ENCODE results near the gene MIF4GD. TPM values are rescaled to one million over a fixed set of nuclear protein-coding genes. Genes with fewer than 3 reads are reported as not detected.

The MIF4GD gene, protein sequence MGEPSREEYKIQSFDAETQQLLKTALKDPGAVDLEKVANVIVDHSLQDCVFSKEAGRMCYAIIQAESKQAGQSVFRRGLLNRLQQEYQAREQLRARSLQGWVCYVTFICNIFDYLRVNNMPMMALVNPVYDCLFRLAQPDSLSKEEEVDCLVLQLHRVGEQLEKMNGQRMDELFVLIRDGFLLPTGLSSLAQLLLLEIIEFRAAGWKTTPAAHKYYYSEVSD
- 26.7 TPM for polyA plus RNA-seq (2013, experiment 1 of 4)
- polyA plus RNA-seq (2013, experiment 2 of 4), result 30.7 TPM
- polyA plus RNA-seq (2013, experiment 3 of 4), result 26.4 TPM
- polyA plus RNA-seq (2013, experiment 4 of 4), result 28.5 TPM

DNA sequence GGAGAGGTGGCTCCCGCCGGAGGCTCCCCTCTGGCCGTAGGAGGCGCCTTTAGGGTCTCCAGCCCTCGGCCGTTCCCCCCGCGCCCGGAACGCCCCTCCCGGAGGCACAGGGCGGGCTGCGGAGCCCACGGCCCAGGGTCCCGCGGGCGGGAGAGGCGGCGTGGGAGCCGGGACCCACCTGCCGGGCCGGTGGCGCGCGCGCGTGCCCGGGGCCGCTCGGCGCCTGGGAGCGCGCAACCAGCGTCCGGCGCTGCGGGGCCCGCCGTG is at the start of gene MIF4GD:
MIF4GD (minus strand) TSS at position 266 of the 267 bp plus-strand sequence. CDS start 1,036 bp downstream, outside the sequence.
- WGBS, 2 experiments, result 0% methylated on average over 39 of the region's 39 CpGs
- H3K4me3 ChIP-seq (ENCODE audit: insufficient read depth, low read depth, low read length), result peak within 1 kb of the TSS; percentile 96
- peaks cover 7% of the 10 kb centered on the region for H3K4me1 ChIP-seq (ENCODE audit: control insufficient read depth, insufficient read depth, low read length)
- H3K27ac ChIP-seq (ENCODE audit: insufficient read depth, low read depth, low read length, poor library complexity, severe bottlenecking), result peak within 1 kb of the TSS; percentile 60
- H3K9me3 ChIP-seq (ENCODE audit: control insufficient read depth, low read length), result no peaks in the 10 kb centered on the region
- peaks cover 7% of the 10 kb centered on the region for H3K27me3 ChIP-seq (ENCODE audit: control insufficient read depth, insufficient read depth, low read length, poor library complexity, severe bottlenecking)
- peaks cover 10% of the 10 kb centered on the region for H3K36me3 ChIP-seq (ENCODE audit: control insufficient read depth, insufficient read depth, low read length)

DNA sequence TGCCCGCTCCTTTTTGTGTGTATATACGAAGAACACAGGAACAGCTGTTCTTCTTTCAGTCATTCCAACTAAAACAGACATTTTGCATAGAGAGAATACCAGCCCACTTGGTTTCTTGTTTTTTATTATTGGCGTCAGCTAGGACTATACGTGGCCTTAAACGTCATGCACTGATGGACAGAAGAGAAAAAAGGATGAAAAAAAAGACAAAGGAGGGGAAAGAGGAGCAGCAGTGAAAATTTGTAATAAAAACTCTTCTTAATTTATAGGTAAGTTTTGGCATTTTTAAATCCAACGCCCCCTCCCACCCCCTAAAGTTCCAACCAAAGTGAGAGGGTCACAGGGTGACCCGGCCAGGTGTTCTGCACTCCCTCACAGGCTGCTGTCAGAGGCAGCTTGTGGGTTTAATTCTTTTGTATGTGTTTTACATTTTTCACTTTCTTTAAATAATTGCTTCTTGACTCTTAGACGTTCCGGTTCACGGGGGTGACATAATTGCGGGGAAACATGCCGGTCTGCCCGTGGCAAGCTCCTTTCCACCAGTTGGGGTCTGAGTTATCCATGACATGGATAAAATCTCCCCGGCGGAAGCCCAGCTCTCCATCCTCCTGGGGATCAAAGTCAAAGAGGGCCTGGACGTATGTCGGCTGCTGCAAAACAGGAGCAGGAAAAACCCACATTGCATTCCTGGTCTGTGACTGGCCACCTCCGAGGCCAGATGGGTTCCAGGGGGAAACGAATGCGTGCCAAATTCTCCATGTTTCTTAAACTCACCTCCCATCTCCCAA is 49.1 kb upstream of the MIF4GD start:
- Histone ChIP-seq H3K27ac (ENCODE audit: insufficient read depth, low read depth, low read length, poor library complexity, severe bottlenecking) (no peak overlapping the region), H3K4me3 (ENCODE audit: insufficient read depth, low read depth, low read length) (no peak overlapping the region), H3K9me3 (ENCODE audit: control insufficient read depth, low read length) (no peaks in the 10 kb centered on the region), H3K4me1 (ENCODE audit: control insufficient read depth, insufficient read depth, low read length) (peaks cover 3% of the 10 kb centered on the region), H3K27me3 (ENCODE audit: control insufficient read depth, insufficient read depth, low read length, poor library complexity, severe bottlenecking) (no peaks in the 10 kb centered on the region), H3K36me3 (ENCODE audit: control insufficient read depth, insufficient read depth, low read length) (peaks cover 16% of the 10 kb centered on the region)
- WGBS, 2 experiments, result 96 to 97% methylated on average over 18 to 20 of the region's 20 CpGs

DNA sequence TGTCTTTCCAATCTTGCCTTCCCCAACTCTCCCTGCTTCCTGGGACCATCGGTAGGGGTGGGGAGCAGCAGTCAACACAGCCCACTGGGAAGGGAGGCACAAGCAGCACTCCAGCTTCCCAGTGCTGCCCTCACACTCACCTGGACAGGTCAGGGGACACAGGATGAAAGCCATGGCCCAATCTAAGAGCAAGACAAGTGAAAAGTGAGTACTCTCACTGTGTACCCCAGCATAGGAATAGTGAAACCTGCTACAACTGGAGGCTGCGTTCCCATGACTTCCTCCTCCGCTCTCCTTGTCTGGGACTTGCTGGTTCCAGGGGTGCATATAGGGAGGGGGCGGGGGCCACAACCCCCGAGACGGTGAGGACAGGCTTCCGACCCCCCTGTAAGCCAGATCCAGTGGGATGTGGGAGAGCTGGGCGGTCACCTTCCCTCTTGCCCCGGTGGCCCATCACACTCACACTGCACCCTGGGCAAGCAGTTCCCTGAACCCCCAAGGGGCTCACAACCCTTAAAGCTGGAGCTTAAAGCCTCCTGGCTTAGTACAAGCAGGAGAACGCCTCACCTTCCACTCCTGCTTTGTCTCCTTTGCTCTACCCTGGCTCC is 47.7 kb upstream of the MIF4GD start:
- no peak overlapping the region for H3K4me3 ChIP-seq (ENCODE audit: insufficient read depth, low read depth, low read length)
- no peak overlapping the region for H3K27ac ChIP-seq (ENCODE audit: insufficient read depth, low read depth, low read length, poor library complexity, severe bottlenecking)
- H3K36me3 ChIP-seq (ENCODE audit: control insufficient read depth, insufficient read depth, low read length), result peaks cover 16% of the 10 kb centered on the region
- H3K9me3 ChIP-seq (ENCODE audit: control insufficient read depth, low read length), result no peaks in the 10 kb centered on the region
- H3K27me3 ChIP-seq (ENCODE audit: control insufficient read depth, insufficient read depth, low read length, poor library complexity, severe bottlenecking), result no peaks in the 10 kb centered on the region
- peaks cover 3% of the 10 kb centered on the region for H3K4me1 ChIP-seq (ENCODE audit: control insufficient read depth, insufficient read depth, low read length)
- WGBS, 2 experiments, result 94% methylated on average over 10 of the region's 10 CpGs

DNA sequence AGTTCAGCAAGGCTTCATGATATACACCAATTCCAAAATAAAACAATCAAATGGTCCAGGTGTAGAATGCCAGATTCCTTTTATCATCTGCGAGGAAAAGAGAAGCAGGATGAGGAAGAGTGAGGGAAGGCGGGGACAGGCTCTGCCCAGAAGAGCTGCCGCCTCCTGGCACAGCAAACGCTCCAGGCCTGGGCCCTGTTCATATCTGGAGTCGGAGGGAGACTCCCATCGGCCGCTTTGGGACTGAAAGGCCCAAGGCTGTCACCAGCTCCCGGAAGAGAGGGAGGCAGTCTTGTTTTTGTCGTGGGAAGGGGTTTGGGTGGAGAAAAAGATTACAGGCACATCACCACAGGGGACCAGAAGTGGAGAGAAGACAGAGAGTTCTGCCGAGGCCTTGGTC is 47.2 kb upstream of the MIF4GD start:
- Histone ChIP-seq H3K9me3 (ENCODE audit: control insufficient read depth, low read length) (no peaks in the 10 kb centered on the region), H3K4me3 (ENCODE audit: insufficient read depth, low read depth, low read length) (no peak overlapping the region), H3K27me3 (ENCODE audit: control insufficient read depth, insufficient read depth, low read length, poor library complexity, severe bottlenecking) (no peaks in the 10 kb centered on the region), H3K36me3 (ENCODE audit: control insufficient read depth, insufficient read depth, low read length) (peaks cover 16% of the 10 kb centered on the region), H3K4me1 (ENCODE audit: control insufficient read depth, insufficient read depth, low read length) (peaks cover 3% of the 10 kb centered on the region), H3K27ac (ENCODE audit: insufficient read depth, low read depth, low read length, poor library complexity, severe bottlenecking) (no peak overlapping the region)
- 77 to 79% methylated on average over 10 of the region's 10 CpGs for WGBS, 2 experiments

DNA sequence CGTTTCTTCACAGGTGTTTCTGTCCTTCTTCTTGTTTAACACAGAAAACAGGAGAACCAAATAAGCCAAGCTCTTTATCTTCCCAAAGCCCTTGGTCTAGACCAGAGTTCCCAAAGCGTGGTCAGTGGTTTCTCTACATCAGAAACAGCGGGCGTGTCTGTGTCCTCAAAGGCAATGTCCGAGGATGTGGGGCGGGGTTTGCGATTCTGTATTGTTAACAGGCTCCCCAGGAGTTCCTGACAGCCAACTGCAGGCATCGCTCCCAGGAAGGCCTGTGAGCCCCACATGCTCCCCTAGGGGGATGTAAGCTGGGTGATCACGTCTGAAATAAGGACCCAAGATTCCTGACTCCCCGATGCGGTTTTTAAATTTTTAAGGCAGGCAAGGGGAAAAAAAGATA is 46.6 kb upstream of the MIF4GD start:
- Histone ChIP-seq H3K27me3 (ENCODE audit: control insufficient read depth, insufficient read depth, low read length, poor library complexity, severe bottlenecking) (no peaks in the 10 kb centered on the region), H3K4me1 (ENCODE audit: control insufficient read depth, insufficient read depth, low read length) (peaks cover 3% of the 10 kb centered on the region), H3K27ac (ENCODE audit: insufficient read depth, low read depth, low read length, poor library complexity, severe bottlenecking) (no peak overlapping the region), H3K9me3 (ENCODE audit: control insufficient read depth, low read length) (no peaks in the 10 kb centered on the region), H3K4me3 (ENCODE audit: insufficient read depth, low read depth, low read length) (no peak overlapping the region), H3K36me3 (ENCODE audit: control insufficient read depth, insufficient read depth, low read length) (peaks cover 16% of the 10 kb centered on the region)
- 59 to 64% methylated on average over 11 of the region's 11 CpGs for WGBS, 2 experiments

DNA sequence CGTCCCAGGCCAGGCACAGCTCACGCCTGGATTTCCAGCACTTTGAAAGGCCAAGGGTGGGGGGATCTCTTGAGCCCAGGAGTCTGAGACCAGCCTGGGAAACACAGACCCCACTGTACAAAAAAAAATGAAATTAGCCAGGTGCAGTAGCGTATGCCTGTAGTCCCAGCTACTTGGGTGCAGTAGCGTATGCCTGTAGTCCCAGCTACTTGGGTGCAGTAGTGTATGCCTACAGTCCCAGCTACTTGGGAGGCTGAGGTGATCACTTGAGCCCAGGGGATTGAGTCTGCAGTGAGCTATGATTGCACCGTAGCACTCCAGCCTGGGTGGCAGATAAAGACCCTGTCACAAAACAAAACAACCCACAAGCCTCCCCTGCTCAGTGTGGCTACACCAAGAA is 45.2 kb upstream of the MIF4GD start:
- Histone ChIP-seq H3K4me1 (ENCODE audit: control insufficient read depth, insufficient read depth, low read length) (peaks cover 3% of the 10 kb centered on the region), H3K36me3 (ENCODE audit: control insufficient read depth, insufficient read depth, low read length) (peaks cover 10% of the 10 kb centered on the region), H3K27ac (ENCODE audit: insufficient read depth, low read depth, low read length, poor library complexity, severe bottlenecking) (no peak overlapping the region), H3K9me3 (ENCODE audit: control insufficient read depth, low read length) (no peaks in the 10 kb centered on the region), H3K27me3 (ENCODE audit: control insufficient read depth, insufficient read depth, low read length, poor library complexity, severe bottlenecking) (no peaks in the 10 kb centered on the region), H3K4me3 (ENCODE audit: insufficient read depth, low read depth, low read length) (no peak overlapping the region)
- WGBS, 2 experiments, result 92% methylated on average over 5 of the region's 5 CpGs

DNA sequence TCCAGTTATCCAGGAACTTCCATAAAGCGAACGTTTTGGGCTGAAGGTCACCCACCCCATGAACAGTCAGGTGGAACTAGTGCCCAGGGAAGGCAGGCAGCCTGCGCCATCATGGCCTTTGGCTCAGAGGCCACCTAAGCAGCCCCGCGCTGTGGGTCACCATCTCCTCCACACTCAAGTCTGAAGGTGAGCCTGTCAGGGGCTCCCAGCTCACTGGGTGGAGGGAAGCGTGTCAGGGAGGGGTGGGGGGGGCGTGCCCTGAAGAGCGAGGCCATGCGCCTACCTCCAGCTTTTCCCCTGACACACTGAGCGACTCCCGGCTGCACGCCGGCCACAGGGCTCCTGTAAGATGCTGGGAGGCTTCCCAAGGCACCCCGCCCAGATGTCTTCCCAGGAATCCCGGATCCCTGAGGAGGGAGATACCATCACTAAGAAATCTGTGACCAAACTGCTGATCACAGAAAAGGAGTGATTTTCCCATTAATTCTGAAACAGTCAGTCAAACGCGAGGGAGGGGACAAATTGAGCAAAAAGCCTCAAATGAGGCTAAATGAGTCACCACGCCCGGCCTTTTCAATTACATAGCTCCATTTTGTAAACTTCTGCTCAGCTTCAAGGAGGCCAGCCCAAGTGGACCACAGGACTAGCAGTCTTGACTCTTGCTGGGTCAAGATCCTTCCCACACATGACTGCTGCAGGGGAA is 44.7 kb upstream of the MIF4GD start:
- H3K36me3 ChIP-seq (ENCODE audit: control insufficient read depth, insufficient read depth, low read length), result peaks cover 7% of the 10 kb centered on the region
- WGBS, 2 experiments, result 89% methylated on average over 19 of the region's 19 CpGs

DNA sequence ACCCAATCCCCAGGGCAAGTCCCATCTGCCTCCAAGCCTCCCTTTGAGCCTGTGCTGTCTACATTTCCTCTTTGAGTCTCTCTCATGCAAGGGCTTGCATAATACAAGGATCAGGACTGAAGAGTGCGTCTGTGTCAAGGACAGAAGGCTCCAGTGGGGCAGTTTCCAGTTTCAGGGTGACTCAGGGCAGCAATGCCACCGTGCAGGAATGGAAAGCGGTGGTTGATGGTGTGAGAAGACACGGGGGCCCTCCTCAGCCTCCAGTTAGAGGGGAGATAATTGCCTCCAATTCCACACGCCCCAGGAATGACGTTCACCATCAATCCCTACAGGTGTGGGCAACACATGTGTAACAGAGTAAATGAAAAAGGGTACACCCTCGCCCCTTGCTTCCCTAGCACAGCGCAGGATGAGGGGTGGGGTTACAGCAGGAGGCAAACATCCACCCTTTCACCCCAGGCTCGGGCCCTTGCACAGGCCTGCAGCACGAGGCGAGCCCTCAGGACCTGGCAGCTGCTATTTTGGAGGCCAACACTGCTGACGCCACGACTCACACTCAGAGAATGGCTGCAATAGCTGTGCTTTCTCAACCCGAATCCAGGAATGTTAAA is 43.0 kb upstream of the MIF4GD start:
- peaks cover 3% of the 10 kb centered on the region for H3K4me1 ChIP-seq (ENCODE audit: control insufficient read depth, insufficient read depth, low read length)
- H3K36me3 ChIP-seq (ENCODE audit: control insufficient read depth, insufficient read depth, low read length), result no peaks in the 10 kb centered on the region
- H3K27ac ChIP-seq (ENCODE audit: insufficient read depth, low read depth, low read length, poor library complexity, severe bottlenecking), result no peak overlapping the region
- H3K27me3 ChIP-seq (ENCODE audit: control insufficient read depth, insufficient read depth, low read length, poor library complexity, severe bottlenecking), result no peaks in the 10 kb centered on the region
- H3K4me3 ChIP-seq (ENCODE audit: insufficient read depth, low read depth, low read length), result no peak overlapping the region
- 89 to 90% methylated on average over 14 of the region's 14 CpGs for WGBS, 2 experiments
- no peaks in the 10 kb centered on the region for H3K9me3 ChIP-seq (ENCODE audit: control insufficient read depth, low read length)

More for the DNA sequence above, 44.7 kb upstream of the MIF4GD start:
- H3K27ac ChIP-seq (ENCODE audit: insufficient read depth, low read depth, low read length, poor library complexity, severe bottlenecking), result no peak overlapping the region
- H3K4me3 ChIP-seq (ENCODE audit: insufficient read depth, low read depth, low read length), result no peak overlapping the region
- peaks cover 3% of the 10 kb centered on the region for H3K4me1 ChIP-seq (ENCODE audit: control insufficient read depth, insufficient read depth, low read length)
- H3K9me3 ChIP-seq (ENCODE audit: control insufficient read depth, low read length), result no peaks in the 10 kb centered on the region
- no peaks in the 10 kb centered on the region for H3K27me3 ChIP-seq (ENCODE audit: control insufficient read depth, insufficient read depth, low read length, poor library complexity, severe bottlenecking)

DNA sequence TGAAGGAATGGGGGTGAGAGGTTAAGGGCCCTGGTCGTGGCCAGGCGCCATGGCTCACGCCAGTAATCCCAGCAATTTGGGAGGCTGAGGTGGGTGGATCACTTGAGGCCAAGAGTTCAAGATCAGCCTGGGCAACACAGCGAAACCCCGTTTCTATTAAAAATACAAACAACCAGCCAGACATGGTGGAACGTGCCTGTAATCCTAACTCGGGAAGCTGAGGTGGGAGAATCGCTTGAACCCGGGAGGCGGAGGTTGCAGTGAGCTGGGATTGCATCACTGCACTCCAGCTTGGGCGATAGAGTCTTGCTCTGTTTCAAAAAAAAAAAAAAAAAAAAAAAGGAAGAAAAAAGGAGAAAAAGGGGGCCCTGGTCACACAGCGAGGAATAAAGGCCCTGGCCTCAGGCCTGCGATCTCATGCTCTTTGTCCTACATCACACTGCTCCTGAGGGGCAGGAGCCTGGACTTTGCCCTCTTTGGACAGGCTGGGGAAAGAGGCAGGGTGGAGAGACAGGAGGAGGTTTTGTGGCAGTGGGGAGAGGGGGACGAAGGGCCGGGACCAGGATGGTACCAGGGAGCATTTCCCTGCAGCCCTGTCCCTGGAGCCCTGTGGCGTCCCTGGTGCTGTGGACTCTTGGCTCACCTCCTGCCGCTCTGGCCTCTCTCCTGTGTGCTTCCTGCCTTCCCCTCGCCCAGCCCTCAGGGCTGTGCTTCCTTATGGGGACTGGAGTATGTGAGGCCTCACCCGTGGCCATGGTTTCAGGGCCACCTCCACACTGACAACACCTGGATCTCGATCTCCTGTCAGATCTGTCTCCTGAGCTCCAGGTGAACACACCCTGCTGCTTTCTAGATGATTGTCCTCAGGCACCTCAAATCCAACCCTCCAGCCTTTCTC is 38.0 kb upstream of the MIF4GD start:
- no peaks in the 10 kb centered on the region for H3K27me3 ChIP-seq (ENCODE audit: control insufficient read depth, insufficient read depth, low read length, poor library complexity, severe bottlenecking)
- H3K9me3 ChIP-seq (ENCODE audit: control insufficient read depth, low read length), result no peaks in the 10 kb centered on the region
- H3K4me3 ChIP-seq (ENCODE audit: insufficient read depth, low read depth, low read length), result no peak overlapping the region
- WGBS, 2 experiments, result 90% methylated on average over 20 of the region's 20 CpGs
- no peaks in the 10 kb centered on the region for H3K36me3 ChIP-seq (ENCODE audit: control insufficient read depth, insufficient read depth, low read length)
- no peaks in the 10 kb centered on the region for H3K4me1 ChIP-seq (ENCODE audit: control insufficient read depth, insufficient read depth, low read length)
- H3K27ac ChIP-seq (ENCODE audit: insufficient read depth, low read depth, low read length, poor library complexity, severe bottlenecking), result no peak overlapping the region
